NCI-H1436 treated with DMSO at 0.1 percent for 48 hours (cell line): ENCODE data around the gene C21orf91.

Experiments used
- DNase-seq: peaks from one replicate; lab custom pipeline; 2025; lab: John Stamatoyannopoulos, UW

C21orf91 gene

GRCh38 chr21:17797967-17798366, 21.2 kb downstream of the C21orf91 start:
- no peak for DNase-seq

GRCh38 chr21:17796503-17796902, 22.7 kb downstream of the C21orf91 start:
- DNase-seq = no peak

GRCh38 chr21:17796037-17796403, 23.1 kb downstream of the C21orf91 start:
- no peak for DNase-seq

- DNase-seq = no peak
These were observed 23.8 kb downstream of the C21orf91 start for GRCh38 chr21:17795146-17796036.

GRCh38 chr21:17794518-17795145, 24.5 kb downstream of the C21orf91 start:
- DNase-seq = no peak

GRCh38 chr21:17793246-17794123, 25.7 kb downstream of the C21orf91 start:
- DNase-seq = no peak

- no peak for DNase-seq
These were observed 29.5 kb downstream of the C21orf91 start for GRCh38 chr21:17789656-17790055.

GRCh38 chr21:17789069-17789468, 30.1 kb downstream of the C21orf91 start:
- no peak for DNase-seq

GRCh38 chr21:17786851-17787181, 32.3 kb downstream of the C21orf91 start:
- DNase-seq = no peak

- no peak for DNase-seq
These were observed 32.9 kb downstream of the C21orf91 start for GRCh38 chr21:17786071-17786850.

- no peak for DNase-seq
These were observed 33.8 kb downstream of the C21orf91 start for GRCh38 chr21:17785403-17785788.

GRCh38 chr21:17784604-17785402, 34.4 kb downstream of the C21orf91 start:
- DNase-seq = no peak

- no peak for DNase-seq
These were observed 35.0 kb downstream of the C21orf91 start for GRCh38 chr21:17784180-17784598.

- DNase-seq = no peak
These were observed 35.5 kb downstream of the C21orf91 start for GRCh38 chr21:17783481-17784179.

- DNase-seq = no peak
These were observed 36.2 kb downstream of the C21orf91 start for GRCh38 chr21:17783003-17783402.

- no peak for DNase-seq
These were observed 37.1 kb downstream of the C21orf91 start for GRCh38 chr21:17782051-17782450.

- no peak for DNase-seq
These were observed 37.6 kb downstream of the C21orf91 start for GRCh38 chr21:17781524-17781923.

- DNase-seq = no peak
These were observed 38.6 kb downstream of the C21orf91 start for GRCh38 chr21:17780539-17780938.

GRCh38 chr21:17779980-17780379, 39.2 kb downstream of the C21orf91 start:
- DNase-seq = no peak

GRCh38 chr21:17779496-17779895, 39.7 kb downstream of the C21orf91 start:
- DNase-seq = no peak
